ENCODE data around the gene SRD5A1. TPM values are rescaled to one million over a fixed set of nuclear protein-coding genes. Genes with fewer than 3 reads are reported as not detected.

SRD5A1 gene
- polyA plus RNA-seq, 1 experiment: 20.9 TPM

DNA sequence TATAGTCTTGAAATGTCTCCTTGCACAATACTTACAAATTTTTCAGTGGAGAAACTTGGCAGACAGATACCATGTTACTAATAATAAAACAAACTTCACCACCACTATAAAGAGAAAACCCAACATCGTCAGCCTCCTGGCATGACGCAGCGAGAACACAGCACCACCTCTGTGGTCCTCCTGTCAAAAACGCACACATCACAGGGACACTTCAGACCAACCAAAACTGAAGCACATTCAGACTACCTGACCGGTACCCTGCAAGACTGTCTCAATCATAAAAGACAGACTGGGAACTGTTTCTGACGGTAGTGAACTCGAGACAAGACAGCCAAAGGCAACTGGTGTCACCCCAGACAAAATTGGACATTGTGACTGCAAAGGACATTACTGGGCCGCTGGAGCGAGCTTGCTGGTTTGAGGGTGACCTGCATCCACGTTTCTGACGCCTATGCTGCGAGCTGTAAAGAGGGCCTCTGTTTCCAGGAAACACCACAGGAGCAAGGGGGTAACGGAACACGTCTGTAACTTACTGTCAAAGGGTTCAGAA lies 34.8 kb upstream of the SRD5A1 start:
- H3K4me3 ChIP-seq (ENCODE audit: low read depth, low read length): no peak overlapping the region
- no peaks in the 10 kb centered on the region for H3K27me3 ChIP-seq (ENCODE audit: control insufficient read depth, insufficient read depth, low read length)
- ChIA-PET POLR2A (no interaction called here), CTCF (interaction anchor here (1.4 kb wide), 1 partner anchor 147 kb away, joined by 4 read pairs; no protein-coding TSS in a partner anchor)
- TF ChIP-seq CTCF (IDR thresholded peaks at IDR 0.05; ENCODE audit: insufficient read depth, low read depth, low read length): no peak
- no peak for DNase-seq (ENCODE audit: low read depth)
- H3K36me3 ChIP-seq (ENCODE audit: control insufficient read depth, insufficient read depth, low read length): peaks cover 26% of the 10 kb centered on the region

DNA sequence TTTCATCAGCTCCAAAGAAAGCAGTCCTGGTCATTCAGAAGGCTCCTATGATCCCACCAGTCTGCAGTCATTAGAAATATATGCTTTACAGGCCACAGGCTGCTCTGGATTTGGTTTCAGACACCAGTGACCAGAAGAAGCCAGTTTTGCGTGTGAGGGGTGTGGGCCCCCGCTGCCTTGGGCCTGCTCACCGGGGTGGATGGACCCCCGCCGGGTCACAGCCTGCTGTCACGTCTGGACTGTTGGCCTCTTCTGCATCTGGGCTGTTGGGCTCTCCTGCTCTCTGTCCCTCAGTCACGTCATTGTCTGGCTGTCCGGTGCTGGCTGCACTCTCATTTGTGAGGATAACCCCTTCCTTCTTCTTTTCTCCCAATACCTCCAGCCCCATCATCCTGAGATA lies 33.5 kb upstream of the SRD5A1 start:
- H3K4me3 ChIP-seq (ENCODE audit: low read depth, low read length): no peak overlapping the region
- no peak for TF ChIP-seq CTCF (IDR thresholded peaks at IDR 0.05; ENCODE audit: insufficient read depth, low read depth, low read length)
- H3K36me3 ChIP-seq (ENCODE audit: control insufficient read depth, insufficient read depth, low read length): peaks cover 32% of the 10 kb centered on the region
- CTCF ChIA-PET: interaction anchor here (0.9 to 1.4 kb wide), 2 partner anchors 145 to 146 kb away, joined by 3 to 4 read pairs; no protein-coding TSS in a partner anchor
- POLR2A ChIA-PET: no interaction called here
- no peak for DNase-seq (ENCODE audit: low read depth)
- no peaks in the 10 kb centered on the region for H3K27me3 ChIP-seq (ENCODE audit: control insufficient read depth, insufficient read depth, low read length)

DNA sequence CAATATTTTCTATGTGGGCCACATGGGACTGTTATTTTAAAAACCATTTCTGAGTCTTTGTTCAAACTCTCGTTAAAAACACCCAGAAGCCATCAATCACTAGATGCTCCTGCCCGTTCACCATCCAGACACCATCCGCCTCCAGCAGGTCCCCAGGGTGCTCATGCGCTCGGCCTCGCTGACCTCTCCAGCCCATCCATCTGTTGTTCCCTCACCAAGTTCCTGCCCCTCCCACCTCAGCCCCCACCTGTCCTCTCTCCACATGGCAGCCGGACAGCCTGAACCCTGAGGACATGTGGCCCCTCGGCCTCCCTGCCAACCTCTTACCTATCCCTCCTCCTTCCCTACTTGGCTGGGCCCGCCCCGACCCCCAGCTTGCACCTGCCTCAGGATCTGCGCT lies 32.0 kb upstream of the SRD5A1 start:
- no peak for DNase-seq (ENCODE audit: low read depth)
- CTCF ChIA-PET: interaction anchor here (1.0 kb wide), 1 partner anchor 19 kb away, joined by 3 read pairs; no protein-coding TSS in a partner anchor
- Histone ChIP-seq H3K4me3 (ENCODE audit: low read depth, low read length) (no peak overlapping the region), H3K27me3 (ENCODE audit: control insufficient read depth, insufficient read depth, low read length) (no peaks in the 10 kb centered on the region), H3K36me3 (ENCODE audit: control insufficient read depth, insufficient read depth, low read length) (peaks cover 33% of the 10 kb centered on the region)
- TF ChIP-seq CTCF (IDR thresholded peaks at IDR 0.05; ENCODE audit: insufficient read depth, low read depth, low read length): no peak
- POLR2A ChIA-PET: no interaction called here

GRCh38 chr5:6601816-6602215 lies 31.4 kb upstream of the SRD5A1 start:
- no peaks in the 10 kb centered on the region for H3K27me3 ChIP-seq (ENCODE audit: control insufficient read depth, insufficient read depth, low read length)
- CTCF ChIA-PET: interaction anchor here (1.0 kb wide), 1 partner anchor 20 kb away, joined by 3 read pairs; no protein-coding TSS in a partner anchor
- no peak for TF ChIP-seq CTCF (IDR thresholded peaks at IDR 0.05; ENCODE audit: insufficient read depth, low read depth, low read length)
- no peak overlapping the region for H3K4me3 ChIP-seq (ENCODE audit: low read depth, low read length)
- peaks cover 34% of the 10 kb centered on the region for H3K36me3 ChIP-seq (ENCODE audit: control insufficient read depth, insufficient read depth, low read length)
- DNase-seq (ENCODE audit: low read depth): no peak
- POLR2A ChIA-PET: no interaction called here

GRCh38 chr5:6602441-6602840 lies 30.8 kb upstream of the SRD5A1 start:
- TF ChIP-seq CTCF (IDR thresholded peaks at IDR 0.05; ENCODE audit: insufficient read depth, low read depth, low read length): no peak
- CTCF ChIA-PET: no interaction called here
- POLR2A ChIA-PET: no interaction called here

More at GRCh38 chr5:6602441-6602840, 30.8 kb upstream of the SRD5A1 start:
- no peak overlapping the region for H3K4me3 ChIP-seq (ENCODE audit: low read depth, low read length)
- H3K27me3 ChIP-seq (ENCODE audit: control insufficient read depth, insufficient read depth, low read length): no peaks in the 10 kb centered on the region
- H3K36me3 ChIP-seq (ENCODE audit: control insufficient read depth, insufficient read depth, low read length): peaks cover 38% of the 10 kb centered on the region
- DNase-seq (ENCODE audit: low read depth): no peak
